NCI-H2107 treated with DMSO at 0.1 percent for 48 hours (cell line): ENCODE data around the gene AP2S1.
"Not testable (repeated sequence)": the region's sequence is repeated elsewhere in the genome, so short reads cannot be mapped to it uniquely, and the experiment has no call there.

Experiments used
- DNase-seq: peaks from one replicate; lab custom pipeline; 2025; ENCODE audit not compliant: unreplicated experiment; lab: John Stamatoyannopoulos, UW

The AP2S1 gene

DNA sequence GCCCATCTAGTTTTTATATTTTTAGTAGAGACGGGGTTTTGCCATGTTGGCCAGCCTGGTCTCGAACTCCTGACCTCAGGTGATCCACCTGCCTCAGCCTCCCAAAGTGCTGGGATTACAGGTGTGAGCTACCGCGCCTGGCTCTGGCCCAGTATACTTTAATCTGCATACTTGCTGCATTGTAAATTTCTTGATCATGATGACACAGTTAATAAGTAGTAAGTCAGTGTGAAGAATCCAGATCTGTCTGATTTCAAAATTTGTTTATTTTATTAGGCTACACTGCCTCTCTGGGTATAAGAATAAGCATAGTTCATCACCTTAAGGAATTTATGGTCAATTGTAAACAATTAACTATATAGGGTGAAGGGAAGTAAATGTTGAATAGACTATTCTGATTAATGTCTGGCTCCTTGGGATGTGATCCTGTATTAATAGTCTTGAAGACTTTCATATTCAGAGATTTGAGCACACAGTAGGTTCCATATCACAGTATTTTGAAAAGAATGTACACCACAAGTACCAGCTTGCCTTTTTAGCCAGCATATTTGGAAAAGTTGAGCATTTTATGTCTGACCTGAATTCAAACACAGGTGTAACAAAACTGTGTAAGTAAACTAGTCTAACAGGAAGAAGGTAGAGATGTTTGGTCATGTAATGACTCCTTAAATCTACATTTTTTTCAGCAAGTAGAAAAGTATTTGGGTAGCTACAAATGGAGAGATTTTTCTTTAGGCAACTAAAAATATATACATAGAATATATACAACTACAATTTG lies 17.6 kb upstream of the AP2S1 start:
- DNase-seq: no peak

DNA sequence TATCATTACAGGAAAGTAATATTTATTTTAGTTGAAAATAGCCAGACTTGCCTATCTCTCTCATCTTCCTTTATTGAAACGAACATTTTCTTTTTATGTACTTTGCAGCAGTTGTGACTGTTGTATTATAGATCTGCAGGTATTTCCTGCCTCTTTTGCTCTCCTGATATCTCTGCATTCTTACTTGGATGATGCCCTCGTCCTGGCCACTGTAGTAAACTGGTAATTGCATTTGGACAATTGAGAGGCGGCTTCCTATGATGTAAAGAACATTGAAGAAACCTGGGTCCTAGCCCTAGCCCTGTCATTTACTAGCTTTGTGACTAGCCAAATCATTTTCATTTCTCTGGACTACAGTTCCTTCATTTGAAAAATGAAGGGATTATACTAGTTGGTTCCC lies 16.5 kb upstream of the AP2S1 start:
- DNase-seq: no peak

DNA sequence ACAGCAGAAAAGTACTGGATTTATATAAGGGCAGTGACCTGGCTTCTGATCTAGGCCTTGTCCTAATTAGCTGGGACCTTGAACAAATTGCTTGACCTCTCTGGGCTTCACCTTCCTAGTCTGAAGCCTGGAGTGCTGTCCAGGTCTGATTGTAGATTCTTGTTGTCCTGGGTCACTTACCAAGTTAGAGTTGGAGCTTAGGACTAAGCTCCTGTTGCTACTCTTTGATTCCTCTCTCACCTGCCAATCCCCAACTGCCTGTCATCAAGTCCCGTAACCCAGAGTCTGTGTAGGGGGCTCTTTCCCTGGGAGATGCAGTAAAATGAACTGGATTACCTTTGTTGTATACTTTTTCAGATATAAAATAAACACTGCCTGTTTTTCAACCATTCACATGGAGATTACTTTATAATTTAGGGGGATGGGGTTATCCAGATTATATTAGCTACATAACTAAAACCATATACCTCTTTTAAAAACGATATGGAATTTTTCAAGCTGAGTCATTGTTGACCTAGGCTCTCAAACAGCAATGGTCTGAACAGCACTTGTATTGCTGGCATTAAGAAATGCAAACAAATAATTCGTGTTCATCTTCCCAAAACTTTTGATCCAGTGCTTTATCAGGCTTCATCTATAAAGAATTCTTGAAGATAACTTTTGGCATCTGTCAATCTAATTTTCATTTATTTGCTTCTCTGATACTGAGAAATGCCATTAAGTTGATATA lies 15.9 kb upstream of the AP2S1 start:
- DNase-seq: no peak

DNA sequence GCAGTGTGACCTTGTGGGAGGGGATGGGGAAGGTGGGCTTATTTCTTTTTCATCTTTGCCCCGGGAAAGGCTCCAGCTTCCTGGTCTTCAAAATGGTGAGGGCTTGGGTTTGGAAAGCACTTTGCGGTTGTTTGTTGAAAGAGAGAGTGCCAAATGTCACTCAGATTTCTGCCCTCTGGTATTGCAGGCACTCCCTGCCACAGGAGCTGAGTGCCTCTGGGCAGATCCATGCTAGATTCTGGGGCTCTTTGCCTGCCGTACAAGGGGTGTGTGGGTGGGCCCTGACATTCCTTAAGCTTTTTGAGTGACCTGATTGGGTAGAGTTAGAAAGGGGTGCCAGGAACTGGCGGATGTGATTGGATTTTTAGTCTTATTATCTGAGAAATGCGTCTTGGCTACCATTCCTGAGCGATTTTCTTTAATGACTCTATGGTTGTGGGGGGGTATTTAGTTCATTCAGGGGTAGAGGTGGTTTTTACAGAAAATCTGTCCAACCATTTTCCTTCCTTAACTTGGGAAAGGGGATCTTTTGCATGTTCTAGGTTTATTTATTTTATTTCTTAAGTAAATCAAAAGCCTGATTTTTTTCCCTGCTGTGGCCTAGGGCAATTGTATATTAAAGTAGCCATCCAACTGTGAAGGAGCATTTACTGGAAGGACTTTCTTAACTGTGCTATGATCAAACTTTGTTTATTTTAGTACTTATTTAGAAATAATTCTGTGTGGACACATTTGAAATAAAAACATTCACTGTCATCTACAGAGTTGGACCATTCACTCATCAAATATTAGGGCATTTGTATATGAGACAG lies 13.4 kb upstream of the AP2S1 start:
- peak; percentile 36 for DNase-seq

DNA sequence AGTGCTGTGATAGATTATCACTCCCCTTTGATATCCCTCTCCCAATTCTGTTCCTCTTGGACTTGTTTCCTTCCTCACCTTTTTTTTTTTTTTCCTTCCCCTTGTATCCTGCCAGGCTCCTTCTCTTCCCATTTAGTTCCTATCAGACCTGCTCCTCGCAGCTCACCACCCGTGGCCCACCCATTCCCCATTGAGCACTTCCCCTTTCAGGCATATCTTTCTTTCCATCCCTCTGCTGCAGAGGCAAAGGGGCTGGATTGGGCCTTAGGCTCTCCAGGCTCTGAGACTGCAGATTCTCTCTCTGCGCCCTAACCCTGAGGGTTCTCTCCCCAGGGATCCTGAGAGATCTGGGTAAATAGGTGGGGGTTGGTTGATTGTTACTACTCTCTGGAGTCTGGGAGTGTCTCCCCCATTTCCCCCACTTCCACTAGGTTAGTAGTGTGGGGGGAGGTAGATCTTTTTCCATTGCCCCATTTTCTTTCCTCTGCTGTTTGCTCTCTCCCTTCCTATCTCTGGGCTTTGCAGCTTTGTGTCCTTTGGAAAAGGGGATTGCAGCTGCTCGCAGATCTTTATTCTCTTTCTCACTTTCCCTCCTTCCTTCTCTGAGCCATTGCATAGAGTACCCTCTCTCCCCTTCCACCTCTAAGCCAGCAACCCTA lies 12.5 kb upstream of the AP2S1 start:
- DNase-seq: no peak

DNA sequence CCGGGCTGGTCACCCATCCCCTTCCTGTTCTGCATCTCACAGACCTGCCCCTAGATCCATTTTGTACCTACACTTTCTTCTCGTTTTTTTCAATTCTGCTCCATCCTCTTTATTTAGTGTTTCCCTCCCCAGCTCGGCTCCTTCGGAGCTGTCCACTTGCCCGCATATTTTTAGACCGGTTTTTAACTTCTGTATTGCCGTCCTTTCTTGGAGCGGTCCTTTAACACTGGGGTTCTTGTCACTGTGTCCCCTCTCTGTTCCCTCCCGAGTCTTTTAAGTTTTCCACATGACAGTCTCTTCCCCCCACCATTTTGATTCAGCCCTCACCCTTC lies 11.8 kb upstream of the AP2S1 start:
- DNase-seq: no peak

DNA sequence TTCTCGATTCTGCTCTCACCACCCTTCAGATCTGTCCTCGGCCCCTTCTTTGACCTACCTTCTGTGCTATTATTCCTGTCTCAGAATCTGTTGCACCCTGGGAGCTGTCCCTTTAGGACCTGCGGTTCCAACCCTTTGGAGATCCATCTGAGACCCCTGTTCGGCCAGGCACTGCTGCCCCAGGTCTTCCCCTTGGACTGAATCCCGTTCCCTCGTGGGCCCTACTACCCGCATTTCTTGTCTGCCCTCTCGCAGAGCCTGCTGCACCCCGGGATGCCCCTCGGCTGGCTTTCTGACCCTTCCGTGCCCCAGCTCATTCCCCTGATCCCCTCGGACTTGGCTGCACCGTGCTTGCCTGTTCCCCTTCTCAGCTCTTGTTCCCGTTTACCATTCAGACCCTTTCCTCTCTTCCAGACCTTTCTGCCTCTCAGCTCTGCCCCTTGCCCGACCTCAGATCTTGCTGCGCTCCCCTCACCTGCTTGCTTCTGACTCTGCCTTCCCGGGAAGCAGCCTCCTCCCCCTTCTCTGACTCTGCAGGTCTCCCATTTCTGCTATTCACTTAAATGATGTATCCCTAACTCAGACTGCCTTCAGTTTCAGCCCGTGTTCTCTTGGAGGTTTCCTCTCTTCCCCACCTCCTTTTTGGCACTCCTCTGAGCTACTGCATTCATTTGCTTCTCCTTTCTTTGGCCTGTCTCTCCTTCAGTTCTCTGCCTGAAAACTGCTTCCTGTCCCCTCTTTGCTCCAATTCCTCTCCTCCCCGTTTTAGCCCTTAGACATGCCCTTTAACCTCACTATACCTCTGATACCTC lies 11.3 kb upstream of the AP2S1 start:
- DNase-seq: peak; percentile 37

DNA sequence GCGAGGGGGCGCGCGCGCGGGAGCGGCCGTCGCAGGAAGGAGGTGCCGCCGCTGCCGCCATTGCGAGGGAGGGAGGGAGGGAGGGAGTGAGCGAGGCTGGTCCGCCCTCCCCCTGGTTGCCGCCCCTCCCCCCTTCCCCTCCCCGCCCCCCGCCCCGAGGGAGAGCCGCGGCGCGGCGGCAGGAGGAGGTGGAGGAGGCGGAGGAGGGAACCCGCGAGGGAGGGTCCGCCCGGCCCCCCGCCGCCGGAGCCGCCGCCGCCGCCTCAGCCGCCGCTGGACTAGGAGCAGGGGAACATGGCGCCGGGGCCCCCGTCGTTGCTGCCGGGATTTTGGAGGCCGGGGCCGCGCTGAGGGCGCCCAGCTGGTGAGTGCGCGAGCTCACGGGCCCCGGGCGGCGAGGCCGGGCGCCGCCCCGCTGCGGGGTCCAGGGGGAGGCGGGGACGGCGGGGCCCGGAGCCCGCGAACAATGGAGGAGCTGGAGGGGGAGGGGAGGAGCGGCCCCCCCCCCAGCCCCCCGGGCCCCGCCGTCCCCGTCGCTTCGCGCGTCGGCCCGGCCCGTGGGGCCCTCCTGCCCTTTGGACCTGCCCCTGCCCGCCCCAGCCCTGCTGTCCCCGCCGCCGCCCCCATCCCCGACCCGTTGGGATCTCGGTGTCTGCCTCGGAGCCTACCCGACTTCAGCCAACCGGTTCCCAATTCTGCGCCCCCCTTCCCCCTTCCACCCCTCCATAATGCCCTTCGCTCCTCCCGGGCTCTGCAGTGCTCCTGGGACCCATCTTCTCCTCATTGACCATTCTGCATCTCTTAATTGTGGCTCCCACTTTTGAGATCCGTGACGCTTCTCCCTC lies 10.4 kb upstream of the AP2S1 start, which contains the start of gene ARHGAP35:
TSS of gene ARHGAP35 (plus strand) at position 152 of the 845 bp plus-strand sequence. CDS start 57,679 bp downstream, outside the sequence.
- no peak for DNase-seq

DNA sequence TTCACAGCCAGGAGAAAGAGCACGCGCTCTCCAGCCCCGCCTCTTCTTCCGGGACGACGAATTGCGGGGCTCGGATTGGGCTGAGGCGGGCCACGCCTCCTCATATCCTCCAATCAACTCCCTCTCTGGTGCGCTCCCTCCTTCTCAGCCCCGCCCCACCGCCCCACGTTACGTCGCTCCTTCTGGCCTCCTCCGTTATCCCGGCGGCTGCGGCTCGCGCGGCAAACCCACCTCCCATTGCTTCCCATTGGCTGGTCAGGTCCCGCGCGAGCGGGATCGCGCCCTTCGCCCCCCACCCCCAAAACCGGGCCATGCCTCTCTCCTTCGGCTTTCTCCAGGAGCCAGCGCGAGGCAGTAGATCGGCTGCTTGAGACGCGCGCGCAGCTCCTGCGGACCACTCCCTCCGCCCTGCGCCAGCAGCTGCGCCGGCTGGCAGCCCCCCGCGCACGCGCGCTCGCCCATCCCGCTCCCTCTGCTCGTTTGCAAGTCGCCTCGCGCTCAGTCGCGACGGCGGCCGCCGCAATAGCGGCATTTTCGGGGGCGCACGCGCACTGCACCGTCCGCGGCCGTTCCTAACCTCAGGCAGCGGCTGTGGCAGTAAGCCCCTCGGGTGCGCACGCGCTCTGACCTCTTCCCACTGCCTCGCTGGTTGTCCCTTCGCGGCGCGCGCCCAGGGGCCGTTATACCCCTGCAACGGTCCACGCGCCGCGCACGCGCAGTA lies 9.6 kb upstream of the AP2S1 start:
- peak; percentile 93 for DNase-seq

DNA sequence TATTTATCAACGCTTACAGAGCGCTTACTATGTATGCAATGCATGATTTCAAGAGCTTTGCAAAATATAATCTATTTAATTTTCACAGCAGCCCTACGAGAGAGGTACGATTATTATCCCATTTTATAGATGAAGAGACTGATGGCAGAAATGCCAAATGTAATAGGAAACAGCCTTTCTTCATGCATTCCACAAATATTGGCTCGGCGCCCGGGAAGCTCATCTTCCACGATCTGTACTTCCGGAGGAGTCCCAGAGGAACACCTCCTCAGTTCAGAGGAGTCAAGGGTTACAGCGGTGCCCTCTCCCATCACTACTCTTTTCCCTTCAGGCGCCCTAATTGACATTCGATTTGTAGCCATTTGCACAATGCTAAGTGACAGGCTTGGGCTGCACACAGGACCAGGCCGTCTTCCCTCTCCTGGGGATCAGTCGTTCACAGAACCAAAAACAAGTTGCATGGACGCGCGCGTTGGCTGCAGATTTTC lies 9.0 kb upstream of the AP2S1 start:
- peak; percentile 79 for DNase-seq

DNA sequence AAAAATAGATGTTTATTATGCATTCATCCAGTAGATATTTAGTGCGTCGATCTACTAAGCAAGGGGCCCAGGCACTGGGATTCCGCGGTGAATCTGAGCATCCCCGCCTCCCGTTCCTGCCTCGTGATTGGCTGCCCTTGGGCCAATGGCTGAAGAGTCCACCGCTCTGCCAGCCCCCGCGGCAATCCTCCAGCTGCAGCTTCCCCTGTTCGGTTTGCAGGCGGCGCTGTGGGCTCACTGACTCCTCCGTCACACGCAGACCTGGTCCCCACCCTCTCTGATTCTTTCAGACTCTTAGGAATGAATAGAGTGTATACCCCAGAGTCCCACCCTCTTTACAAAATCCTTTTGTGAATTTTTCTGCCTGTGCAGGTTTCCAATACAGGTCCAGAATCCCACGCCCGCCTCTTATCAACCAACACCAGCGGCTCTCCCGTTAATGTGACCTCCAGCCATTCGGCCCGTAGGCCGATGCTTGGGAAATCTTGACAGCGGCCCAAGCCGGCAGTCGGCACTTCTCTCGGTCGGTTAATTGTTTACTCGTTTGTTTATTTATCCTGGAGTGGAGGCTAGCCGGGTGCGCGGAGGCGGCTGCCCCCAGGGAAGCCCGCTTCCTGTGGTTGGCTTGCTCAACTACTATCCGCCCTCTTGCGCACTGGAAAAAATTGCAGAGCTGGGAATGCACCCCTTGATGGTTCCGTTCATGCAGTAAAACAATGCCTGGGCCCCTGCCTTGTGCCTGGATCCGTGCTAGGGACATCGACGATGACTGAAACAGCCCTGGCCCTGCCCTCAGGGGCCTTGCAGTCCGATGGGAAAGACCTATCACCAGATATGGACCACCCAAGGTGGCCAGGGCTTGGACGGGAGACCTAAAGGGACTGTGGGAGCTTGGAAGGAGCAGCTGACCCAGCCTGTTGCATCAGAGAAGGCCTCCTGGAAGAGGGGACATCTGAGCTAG lies 5.7 kb upstream of the AP2S1 start:
- no peak for DNase-seq

DNA sequence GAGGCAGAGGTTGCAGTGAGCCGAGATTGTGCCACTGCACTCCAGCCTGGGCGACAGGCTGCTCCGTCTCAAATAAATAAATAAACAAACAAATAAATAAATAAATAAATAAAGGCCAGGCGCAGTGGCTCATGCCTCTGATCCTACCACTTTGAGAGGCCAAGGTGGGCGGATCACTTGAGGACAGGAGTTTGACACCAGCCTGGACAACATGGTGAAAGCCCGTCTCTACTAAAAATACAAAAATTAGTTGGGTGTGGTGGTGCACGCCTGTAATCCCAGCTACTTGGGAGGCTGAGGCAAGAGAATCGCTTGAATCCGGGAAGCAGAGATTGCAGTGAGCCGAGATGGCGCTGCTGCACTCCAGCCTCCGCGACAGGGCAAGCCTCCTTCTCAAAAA lies 4.1 kb upstream of the AP2S1 start:
- not testable (repeated sequence) for DNase-seq

DNA sequence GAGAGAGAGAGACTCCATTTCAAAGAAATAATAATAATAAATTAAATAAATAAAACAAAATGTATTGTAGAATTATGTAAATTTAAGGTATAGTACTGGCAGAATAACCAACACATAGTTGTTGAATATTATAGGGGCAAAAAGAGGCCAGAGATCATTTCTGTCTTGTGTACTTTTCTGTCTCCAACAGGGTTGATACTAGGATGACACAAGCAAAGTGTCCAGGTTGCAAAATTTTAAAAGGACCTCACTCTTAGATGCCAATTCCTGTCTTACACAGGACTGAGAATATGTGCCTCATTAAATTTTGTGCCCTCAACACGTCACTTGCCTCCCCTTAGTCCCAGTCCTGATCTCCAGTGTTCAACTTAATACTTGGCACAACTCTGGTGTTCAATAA lies 2.2 kb upstream of the AP2S1 start:
- no peak for DNase-seq

DNA sequence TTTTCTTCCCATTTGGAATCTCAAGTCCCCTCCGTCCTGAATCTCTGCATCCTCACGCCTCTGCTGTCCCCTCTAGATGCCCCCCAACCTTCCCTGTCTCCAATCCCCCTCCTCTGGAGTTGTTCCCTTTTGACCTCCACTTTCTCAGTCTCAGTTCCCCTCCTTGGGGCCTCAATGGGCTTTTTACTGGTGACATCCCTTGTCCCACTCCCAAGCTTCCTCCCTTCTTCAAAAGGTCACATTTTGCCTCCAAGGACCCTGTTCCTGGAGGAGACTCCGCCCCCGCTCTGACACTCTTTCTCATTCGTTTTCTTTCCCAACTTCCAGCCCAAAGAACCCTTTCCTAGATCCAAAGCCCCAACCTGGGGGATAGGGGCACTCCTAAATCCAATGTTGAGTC lies 1.0 kb downstream of the AP2S1 start:
- DNase-seq: no peak

DNA sequence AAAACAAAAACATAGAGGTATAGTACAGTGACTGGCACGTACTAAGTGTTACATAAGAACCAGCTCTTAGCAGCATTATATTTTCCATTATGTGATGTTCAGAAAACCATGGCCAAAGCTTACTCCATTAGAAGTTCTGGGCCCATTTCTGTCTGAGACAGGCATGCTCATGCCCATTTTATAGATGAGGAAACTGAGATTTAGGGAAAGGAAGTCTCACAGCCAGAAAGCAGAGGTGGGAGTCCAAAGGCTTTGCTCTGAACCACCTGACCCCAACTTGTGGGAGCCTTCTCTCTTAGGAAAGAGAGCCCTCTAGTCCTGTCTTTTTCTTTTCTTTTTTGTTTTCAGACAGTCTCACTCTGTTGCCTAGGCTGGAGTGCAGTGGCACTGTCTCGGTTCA lies 2.3 kb downstream of the AP2S1 start:
- DNase-seq: no peak

DNA sequence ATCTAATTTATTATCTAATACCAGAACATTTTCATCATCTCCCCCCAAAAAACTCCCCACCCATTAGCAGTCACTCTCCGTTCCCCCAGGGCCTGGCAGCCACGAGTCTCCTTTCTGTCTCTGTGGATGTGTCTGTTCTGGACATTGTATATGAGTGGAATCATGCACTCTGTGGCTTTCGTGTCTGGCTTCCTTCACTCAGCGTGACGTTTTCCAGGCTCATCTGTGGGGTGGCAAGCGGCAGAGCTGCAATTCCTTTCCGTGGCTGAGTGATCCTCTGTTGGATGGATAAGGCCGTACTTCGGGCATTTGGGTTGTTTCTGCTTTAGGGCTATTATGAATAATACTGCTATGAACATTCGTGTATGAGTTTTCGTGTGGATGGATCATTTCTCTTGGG lies 3.1 kb downstream of the AP2S1 start:
- DNase-seq: no peak

DNA sequence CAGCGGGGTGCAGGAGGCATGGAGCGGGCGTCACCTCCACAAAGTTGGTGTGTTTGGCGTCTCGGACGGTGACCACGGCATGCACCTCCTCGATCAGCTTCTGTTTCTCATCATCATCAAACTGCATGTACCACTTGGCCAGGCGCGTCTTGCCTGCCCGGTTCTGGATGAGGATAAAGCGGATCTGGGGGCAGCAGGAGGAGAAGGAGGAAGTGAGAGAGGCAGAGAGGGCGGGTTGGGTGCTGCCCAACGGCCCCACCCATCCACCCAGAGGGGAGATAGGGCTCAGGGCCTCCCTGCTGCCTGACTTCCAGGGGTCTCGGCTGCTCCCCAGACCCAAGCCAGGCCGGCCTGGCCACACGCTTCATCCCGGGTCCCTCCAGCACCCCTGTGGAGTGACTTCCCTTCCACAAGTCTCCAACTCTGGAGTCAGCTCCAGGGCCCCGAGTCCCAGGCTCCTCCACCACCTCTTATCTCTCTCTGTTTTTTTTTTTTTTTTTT lies 4.6 kb downstream of the AP2S1 start:
- no peak for DNase-seq
